GM03348 (cell line): ENCODE measurements around the gene DNAH7.
A peak's percentile ranks its signal among the peaks of the same experiment; 100 is the strongest.
"Not testable (repeated sequence)": the region's sequence is repeated elsewhere in the genome, so short reads cannot be mapped to it uniquely, and the experiment has no call there.

ENCODE experiments used
- DNase-seq: peaks from one replicate; pipeline ENCODE4 v3.0.0; 2012; ENCODE audit warnings: low spot score

The DNAH7 gene

GRCh38 chr2:196068271-196069209 lies at the start of gene DNAH7:
TSS of gene DNAH7 (minus strand) at chr2:196068837. CDS start at chr2:196068711, 126 bp downstream.
- peak; percentile 95 for DNase-seq

- DNase-seq, result no peak
Observed at GRCh38 chr2:196117214-196117705, 48.6 kb upstream of the DNAH7 start.

GRCh38 chr2:196113061-196113974 lies 44.7 kb upstream of the DNAH7 start:
- DNase-seq, result peak; percentile 42

- peak; percentile 70 for DNase-seq
Observed at GRCh38 chr2:196112418-196113034, 43.9 kb upstream of the DNAH7 start.

- DNase-seq, result no peak
Observed at GRCh38 chr2:196108604-196109003, 40.0 kb upstream of the DNAH7 start.

GRCh38 chr2:196105951-196106350 lies 37.3 kb upstream of the DNAH7 start:
- no peak for DNase-seq

GRCh38 chr2:196104066-196104465 lies 35.4 kb upstream of the DNAH7 start:
- DNase-seq, result no peak

- DNase-seq, result no peak
Observed at GRCh38 chr2:196103626-196104025, 35.0 kb upstream of the DNAH7 start.

GRCh38 chr2:196101325-196101991 lies 32.8 kb upstream of the DNAH7 start:
- peak; percentile 54 for DNase-seq

- DNase-seq, result no peak
Observed at GRCh38 chr2:196099916-196100315, 31.3 kb upstream of the DNAH7 start.

- DNase-seq, result no peak
Observed at GRCh38 chr2:196097864-196098660, 29.4 kb upstream of the DNAH7 start.

- DNase-seq, result no peak
Observed at GRCh38 chr2:196096982-196097745, 28.5 kb upstream of the DNAH7 start.

GRCh38 chr2:196096264-196096663 lies 27.6 kb upstream of the DNAH7 start:
- DNase-seq, result no peak

GRCh38 chr2:196089448-196089847 lies 20.8 kb upstream of the DNAH7 start:
- not testable (repeated sequence) for DNase-seq

- DNase-seq, result no peak
Observed at GRCh38 chr2:196088203-196088602, 19.6 kb upstream of the DNAH7 start.

GRCh38 chr2:196086517-196087368 lies 18.1 kb upstream of the DNAH7 start:
- DNase-seq, result no peak

- DNase-seq, result no peak
Observed at GRCh38 chr2:196083601-196084000, 15.0 kb upstream of the DNAH7 start.

GRCh38 chr2:196080526-196080925 lies 11.9 kb upstream of the DNAH7 start:
- DNase-seq, result no peak

- no peak for DNase-seq
Observed at GRCh38 chr2:196079052-196079451, 10.4 kb upstream of the DNAH7 start.
